K562 (cell line): ENCODE measurements around the gene COA3. TPM values are rescaled to one million over a fixed set of nuclear protein-coding genes. Genes with fewer than 3 reads are reported as not detected.

Experiments
- ARNT ChIP-seq, 2 experiments: fragments of 450-650 bp; IDR thresholded peaks; 2 replicates each; pipeline ENCODE4 v1.6.1; 2016; ENCODE audit warnings: mild to moderate bottlenecking in 1 of 2
- CBX3 ChIP-seq, 2 experiments: IDR thresholded peaks; 1 replicate in 1 of 2; 2 replicates in 1 of 2; pipeline ENCODE4 v1.6.1; 2012; ENCODE audit warnings: inconsistent platforms in 2 of 2, low read length in 2 of 2, borderline replicate concordance in 1 of 2, control low read depth in 1 of 2
- CREB1 ChIP-seq, 2 experiments: sonication (generic) in 1 of 2; formaldehyde crosslinking in 1 of 2; IDR thresholded peaks; 2 replicates each; pipeline versions ENCODE4 v1.6.1 to v1.8.0; 2012 to 2022; ENCODE audit warnings: inconsistent platforms in 1 of 2, mild to moderate bottlenecking in 1 of 2, missing genetic modification reagents in 1 of 2, moderate library complexity in 1 of 2
- CTBP1 ChIP-seq: fragments of 450-650 bp; IDR thresholded peaks from 2 replicates; pipeline ENCODE4 v1.6.1; 2016; ENCODE audit warnings: borderline replicate concordance
- CUX1 ChIP-seq: fragments of 200-800 bp; sonication (Bioruptor generic); IDR thresholded peaks from 2 replicates; pipeline ENCODE4 v1.6.1; 2016; ENCODE audit warnings: missing genetic modification characterization, missing compliant biosample characterization
- DMBX1 ChIP-seq: fragments of 250-450 bp; sonication (Bioruptor Pico); IDR thresholded peaks from 2 replicates; pipeline ENCODE4 v1.8.0; 2022; ENCODE audit warnings: inconsistent platforms, mild to moderate bottlenecking, moderate library complexity, borderline replicate concordance
- ELF1 ChIP-seq: fragments of 200-800 bp; sonication (Bioruptor generic); IDR thresholded peaks from 2 replicates; pipeline ENCODE4 v1.6.1; 2016; ENCODE audit warnings: missing genetic modification characterization, missing compliant biosample characterization
- ETV1 ChIP-seq: fragments of 450-650 bp; conservative IDR thresholded peaks from 2 replicates; pipeline ENCODE4 v1.6.1; 2016; ENCODE audit warnings: missing genetic modification characterization, control low read depth, low read depth, missing compliant biosample characterization
- GTF2A2 ChIP-seq: IDR thresholded peaks from 2 replicates; pipeline ENCODE4 v1.6.1; 2016; ENCODE audit warnings: mild to moderate bottlenecking, missing genetic modification characterization, missing compliant biosample characterization
- HDAC1 ChIP-seq, 2 experiments: fragments of 450-650 bp; IDR thresholded peaks; 2 replicates each; pipeline ENCODE4 v1.6.1; 2016 to 2017; ENCODE audit warnings: inconsistent platforms in 1 of 2, mild to moderate bottlenecking in 1 of 2, moderate library complexity in 1 of 2
- POLR2A ChIP-seq: fragments of 450-650 bp; conservative IDR thresholded peaks from 2 replicates; pipeline ENCODE4 v1.6.1; 2016
- POLR2AphosphoS5 ChIP-seq: IDR thresholded peaks from 2 replicates; pipeline ENCODE4 v1.6.1; 2011; ENCODE audit warnings: mild to moderate bottlenecking, low read depth, low read length, moderate library complexity; ENCODE audit not compliant: control insufficient read depth, insufficient read depth
- POLR3G ChIP-seq: IDR thresholded peaks from 2 replicates; pipeline ENCODE4 v1.6.1; 2011; ENCODE audit not compliant: insufficient read length, insufficient replicate concordance; ENCODE audit errors: extremely low read depth
- RBM17 ChIP-seq: fragments of 200-400 bp; formaldehyde crosslinking; IDR thresholded peaks from 2 replicates; pipeline ENCODE4 v1.6.1; 2017; ENCODE audit warnings: low read depth, mild to moderate bottlenecking, low read length, borderline replicate concordance
- RBM39 ChIP-seq: fragments of 200-400 bp; formaldehyde crosslinking; optimal IDR thresholded peaks from 2 replicates; pipeline ENCODE3; 2018; ENCODE audit warnings: low read depth, low read length
- SIX5 ChIP-seq, 2 experiments: IDR thresholded peaks; 2 replicates each; pipeline ENCODE4 v1.6.1; 2011; ENCODE audit warnings: low read length in 2 of 2, borderline replicate concordance in 1 of 2, low read depth in 1 of 2, mild to moderate bottlenecking in 1 of 2, moderate library complexity in 1 of 2; ENCODE audit not compliant: insufficient read depth in 1 of 2
- THRAP3 ChIP-seq: fragments of 450-650 bp; IDR thresholded peaks from 2 replicates; pipeline ENCODE4 v1.6.1; 2016; ENCODE audit warnings: mild to moderate bottlenecking, inconsistent platforms, borderline replicate concordance
- UBTF ChIP-seq, 2 experiments: IDR thresholded peaks; 2 replicates each; pipeline ENCODE4 v1.6.1; 2012; ENCODE audit warnings: improper control_type of control experiment in 2 of 2, low read depth in 2 of 2, low read length in 2 of 2, borderline replicate concordance in 1 of 2
- ZNF431 ChIP-seq: sonication (generic); formaldehyde crosslinking; IDR thresholded peaks from 2 replicates; pipeline ENCODE4 v1.8.0; 2022; ENCODE audit warnings: mild to moderate bottlenecking, missing genetic modification reagents
- polyA plus RNA-seq, 8 experiments: library from polyadenylated mRNA; depleted of rRNA in 4 of 8; stranded (reverse) in 5 of 8; unstranded in 3 of 8; fragments of >200 nt; fragmentation: Nextera tagmentation in 2 of 8; fragmentation: Illumina TruSeq in 1 of 8; extraction: Ambion mirVana in 2 of 8; extraction: Trizol in 1 of 8; gene quantifications; 2 replicates each; pipeline versions ENCODE4 v1.2.1 to v1.2.3, GENCODE V29; 2011 to 2014; ENCODE audit warnings: inconsistent platforms in 1 of 8, missing spikeins in 1 of 8
- total RNA-seq, 7 experiments: library from RNA; depleted of rRNA in 6 of 7; stranded (reverse); fragments of >200 nt in 6 of 7; fragmentation: Illumina TruSeq in 2 of 7; extraction: Trizol in 2 of 7; gene quantifications; 2 replicates each; pipeline versions ENCODE4 v1.2.1 to v1.2.3, GENCODE V29; 2011 to 2021; ENCODE audit warnings: low replicate concordance in 1 of 7

COA3 gene
- total and polyA plus RNA-seq, 9 of the 15 experiments (the other 6 are each of a cell fraction or from before 2014, with no cell fraction given) = 49.6 to 153 (median 61.4) TPM

DNA sequence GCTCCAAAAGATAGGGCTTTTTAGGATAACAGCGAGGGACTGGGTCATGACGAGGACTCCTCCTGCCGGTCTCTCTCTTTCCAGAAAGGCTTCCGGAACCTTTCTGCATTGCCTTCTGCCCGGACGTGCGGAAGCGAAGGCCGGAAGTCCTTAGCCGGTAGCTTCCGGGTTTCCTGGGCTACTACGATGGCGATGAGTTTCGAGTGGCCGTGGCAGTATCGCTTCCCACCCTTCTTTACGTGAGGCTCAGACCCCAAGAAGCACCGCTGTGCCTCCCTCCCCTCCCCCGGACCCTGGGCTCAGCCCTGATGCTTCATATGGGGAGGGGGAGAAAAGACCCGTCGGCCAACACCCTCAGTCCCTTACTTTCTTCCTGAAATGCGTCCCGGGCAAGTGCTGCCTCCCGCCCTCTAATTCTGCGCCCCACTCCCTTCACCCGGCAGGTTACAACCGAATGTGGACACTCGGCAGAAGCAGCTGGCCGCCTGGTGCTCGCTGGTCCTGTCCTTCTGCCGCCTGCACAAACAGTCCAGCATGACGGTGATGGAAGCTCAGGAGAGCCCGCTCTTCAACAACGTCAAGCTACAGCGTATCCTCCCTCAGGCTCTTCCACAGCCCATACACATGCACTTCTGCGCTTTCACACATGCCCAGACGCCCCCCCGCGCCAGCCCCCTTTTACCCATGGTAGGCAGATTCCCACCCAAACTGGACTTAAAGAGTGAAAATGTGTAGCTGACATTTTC, 25.0 kb downstream of the COA3 start, which contains the start of gene VPS25 (continued):
- TF ChIP-seq POLR3G (no peak), POLR2A (peak; percentile 95), RBM39 (peak; percentile 72), CUX1 (CRISPR knock-in tag) (no peak), POLR2AphosphoS5 (peak; percentile 95), HDAC1 (IDR thresholded peaks at IDR 0.05) (peak in 1 of 2 experiments; percentile 72; a peak in 2 of 4 replicates), CTBP1 (peak; percentile 72), CREB1 (IDR thresholded peaks at IDR 0.05) (0 out of 2 replicates have a peak, but pooled peaks have one; percentile 24), CREB1 (CRISPR knock-in tag; IDR thresholded peaks at IDR 0.05) (0 out of 2 replicates have a peak, but pooled peaks have one; percentile 31), ARNT (IDR thresholded peaks at IDR 0.05) (peak in 1 of 2 experiments; percentile 72; a peak in 1 of 4 replicates), ZNF431 (no peak), ELF1 (tag) (peak; percentile 96), DMBX1 (CRISPR knock-in tag) (peak; percentile 46; the same call in 1 of the 2 replicates), THRAP3 (no peak), SIX5 (IDR thresholded peaks at IDR 0.05; ENCODE audit: borderline replicate concordance in 1 of 2, insufficient read depth in 1 of 2, low read depth in 1 of 2, low read length in 2 of 2) (peak; percentile 45 to 47; a peak in 2 of 4 replicates), GTF2A2 (tag) (peak; percentile 66; the same call in 1 of the 2 replicates), ETV1 (tag) (peak; percentile 84), CBX3 (IDR thresholded peaks at IDR 0.05; ENCODE audit: borderline replicate concordance in 1 of 2, low read length in 2 of 2) (peak in 1 of 2 experiments; percentile 76; a peak in 1 of 3 replicates), RBM17 (no peak), UBTF (IDR thresholded peaks at IDR 0.05; ENCODE audit: borderline replicate concordance in 1 of 2, low read depth in 2 of 2, low read length in 2 of 2) (peak in 1 of 2 experiments; percentile 75; a peak in 2 of 4 replicates)
